Measurements from ENCODE around the gene PALLD.
"Not testable (repeated sequence)": the region's sequence is repeated elsewhere in the genome, so short reads cannot be mapped to it uniquely, and the experiment has no call there.

The PALLD gene

DNA sequence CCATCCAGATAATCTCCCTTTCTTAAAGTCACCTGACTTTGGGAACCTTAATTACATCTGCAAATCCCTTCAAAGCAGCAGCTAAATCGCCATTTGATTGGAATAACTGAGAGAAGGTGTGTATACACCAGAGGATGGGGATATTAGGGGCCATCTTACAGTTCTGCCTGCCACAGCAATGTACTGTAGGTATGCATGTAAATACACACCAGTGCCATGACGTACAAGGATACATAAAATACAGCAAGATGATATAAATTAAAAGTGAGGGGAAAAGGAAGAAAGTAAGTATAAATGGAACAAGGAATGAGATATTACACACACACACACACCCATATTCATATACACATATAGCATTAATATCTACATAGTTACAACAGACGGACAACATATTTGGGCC lies 432.0 kb downstream of the PALLD start:
- no peak for DNase-seq

DNA sequence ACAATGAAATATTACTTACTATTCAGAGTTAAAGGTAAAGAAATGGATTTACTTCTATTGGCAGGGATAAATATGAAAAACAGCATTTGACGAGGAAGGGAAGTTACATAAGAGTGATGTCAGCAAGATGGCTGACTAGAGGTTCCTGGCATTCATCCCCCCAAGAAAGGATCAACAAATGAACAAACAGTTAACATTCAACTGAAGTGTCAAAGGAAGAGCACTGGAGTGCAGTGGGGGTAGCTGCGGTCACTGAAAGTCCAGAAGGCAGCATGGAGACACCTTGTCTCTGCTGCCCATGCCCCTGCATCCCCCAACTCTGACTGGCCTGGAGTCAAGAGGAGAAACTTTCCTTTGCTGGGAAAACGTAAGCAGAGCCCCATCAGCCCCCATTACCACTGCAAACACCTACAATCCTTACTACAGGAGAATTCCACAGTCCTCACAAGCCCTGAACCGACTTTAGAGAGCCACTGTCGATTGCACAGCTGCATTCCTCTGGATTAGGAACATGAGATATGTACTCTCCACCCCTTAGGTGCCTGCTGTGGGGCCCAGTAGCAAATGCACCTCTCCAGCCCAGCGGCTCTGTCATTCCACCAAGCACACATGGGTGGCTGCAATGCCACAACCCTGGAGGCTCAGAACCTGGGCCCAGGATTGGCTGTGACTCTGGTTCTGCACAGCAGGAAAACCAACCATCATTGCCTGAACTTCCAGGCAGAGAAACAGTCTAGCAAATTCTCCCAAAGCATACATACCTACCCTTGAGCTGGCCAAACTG lies 433.8 kb downstream of the PALLD start:
- DNase-seq: no peak

DNA sequence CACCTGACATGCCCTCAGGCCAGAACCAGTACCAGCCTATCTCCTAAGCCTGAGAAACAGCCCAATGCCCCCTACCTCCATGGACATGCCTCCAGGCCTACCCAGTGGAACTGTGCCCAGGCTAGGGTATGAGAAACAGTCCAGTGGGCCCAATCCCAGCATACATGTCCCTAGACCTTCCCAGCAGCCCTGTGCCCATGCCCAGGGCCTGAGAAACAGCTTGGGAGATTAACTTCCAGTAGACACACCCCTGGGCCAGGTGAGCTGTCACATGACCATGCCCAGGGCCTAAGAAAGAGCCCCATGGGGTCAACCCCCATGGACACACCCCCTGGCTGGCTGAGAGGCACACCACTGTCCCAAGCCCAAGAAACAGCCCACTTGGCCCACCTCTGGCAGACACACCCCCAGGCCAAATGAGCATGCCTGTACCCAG lies 434.4 kb downstream of the PALLD start:
- DNase-seq: no peak

DNA sequence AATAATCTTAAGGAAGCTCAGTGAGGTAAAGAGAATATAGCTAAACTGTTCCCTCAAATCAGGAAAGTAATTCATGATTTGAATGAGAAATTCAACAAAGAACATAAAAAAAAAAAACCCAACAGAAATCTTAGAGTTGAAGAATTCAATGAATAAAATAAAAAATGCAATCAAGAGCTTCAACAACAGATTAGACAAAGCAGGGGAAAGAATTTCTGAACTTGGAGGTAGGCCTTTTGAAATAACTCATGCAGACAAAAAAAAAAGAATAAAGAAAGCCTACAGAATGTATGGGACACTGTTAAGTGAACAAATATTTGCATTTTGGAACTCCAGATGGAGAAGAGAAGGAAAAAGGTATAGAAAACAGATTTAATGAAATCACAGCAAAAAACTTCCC lies 435.3 kb downstream of the PALLD start:
- no peak for DNase-seq

DNA sequence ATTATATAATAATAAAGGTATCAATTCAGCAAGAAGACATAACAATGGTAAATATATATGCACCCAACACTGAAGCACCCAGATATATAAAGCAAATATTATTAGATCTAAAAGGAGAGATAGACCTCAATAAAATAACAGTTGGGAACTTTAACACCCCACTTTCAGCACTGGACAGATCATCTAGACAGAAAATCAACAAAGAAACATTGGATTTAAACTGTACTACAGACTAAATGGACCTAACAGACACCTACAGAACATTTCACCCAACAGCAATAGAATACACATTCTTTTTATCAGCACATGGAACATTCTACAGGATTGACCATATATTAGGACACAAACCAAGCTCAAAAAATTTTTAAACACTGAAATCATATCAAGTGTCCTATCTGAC lies 436.6 kb downstream of the PALLD start:
- no peak for DNase-seq

DNA sequence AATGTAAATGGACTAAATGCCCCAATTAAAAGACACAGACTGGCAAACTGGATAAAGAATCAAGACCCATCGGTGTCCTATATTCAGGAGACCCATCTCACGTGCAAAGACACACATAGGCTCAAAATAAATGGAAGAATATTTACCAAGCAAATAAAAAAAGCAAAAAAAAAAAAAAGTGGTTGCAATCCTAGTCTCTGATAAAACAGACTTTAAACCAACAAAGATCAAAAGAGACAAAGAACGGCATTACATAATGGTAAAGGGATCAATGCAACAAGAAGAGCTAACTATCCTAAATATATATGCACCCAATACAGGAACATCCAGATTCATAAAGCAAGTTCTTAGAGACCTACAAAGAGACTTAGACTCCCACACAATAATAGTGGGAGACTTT lies 440.6 kb downstream of the PALLD start:
- DNase-seq: not testable (repeated sequence)

DNA sequence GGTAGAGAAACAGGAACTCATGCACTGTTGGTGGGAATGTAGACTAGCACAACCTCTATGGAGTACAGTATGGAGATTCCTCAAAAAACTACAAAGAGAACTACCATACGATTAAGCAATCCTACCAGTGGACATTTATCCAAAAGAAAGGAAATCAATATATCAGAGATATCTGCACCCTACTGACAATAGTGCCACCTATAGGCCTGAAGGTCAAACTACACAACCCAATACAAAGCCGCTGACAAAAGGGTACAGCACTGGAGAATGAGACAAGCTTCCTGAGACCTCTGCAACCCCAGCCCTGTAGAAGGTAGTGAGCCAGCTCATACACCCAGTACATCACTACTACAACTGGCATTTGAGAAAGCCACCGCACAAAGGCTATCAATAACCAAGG lies 446.1 kb downstream of the PALLD start:
- no peak for DNase-seq

DNA sequence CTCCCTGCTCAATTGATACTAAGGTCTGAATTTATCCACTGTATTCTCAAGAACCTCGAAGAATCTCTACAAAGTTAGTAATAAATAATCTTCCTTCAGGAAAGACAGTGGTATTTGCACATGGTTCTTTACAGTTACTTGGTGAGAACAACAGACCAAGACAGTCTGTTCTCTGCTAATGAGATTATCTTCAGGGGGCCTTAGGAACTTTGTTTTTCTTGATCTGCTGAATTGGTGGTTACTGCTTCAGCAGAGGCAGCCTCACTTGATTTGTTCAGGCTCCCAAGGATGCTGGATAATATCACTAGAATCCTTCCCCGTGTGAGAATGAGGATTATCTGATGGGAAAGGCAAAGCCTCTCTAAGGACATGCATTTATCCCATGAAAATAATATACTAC lies 448.4 kb downstream of the PALLD start:
- no peak for DNase-seq

DNA sequence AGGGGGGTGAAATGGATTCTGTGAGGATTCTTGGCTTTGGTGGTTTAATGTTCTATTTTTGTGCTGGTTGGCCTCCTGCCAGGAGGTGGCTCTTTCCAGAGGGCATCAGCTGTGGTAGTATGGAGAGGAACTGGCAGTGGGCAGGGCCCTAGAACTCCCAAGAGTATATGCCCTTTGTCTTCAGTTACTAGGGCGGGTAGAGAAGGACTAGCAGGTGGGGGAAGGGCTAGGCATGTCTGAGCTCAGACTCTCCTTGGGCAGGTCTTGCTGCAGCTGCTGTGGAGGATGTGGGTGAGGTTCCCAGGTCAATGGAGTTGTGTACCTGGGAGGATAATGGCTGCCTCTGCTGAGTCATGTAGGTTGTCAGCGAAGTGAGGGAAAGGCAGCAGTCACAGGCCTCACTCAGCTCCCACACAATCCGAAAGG lies 456.0 kb downstream of the PALLD start:
- DNase-seq: not testable (repeated sequence)

DNA sequence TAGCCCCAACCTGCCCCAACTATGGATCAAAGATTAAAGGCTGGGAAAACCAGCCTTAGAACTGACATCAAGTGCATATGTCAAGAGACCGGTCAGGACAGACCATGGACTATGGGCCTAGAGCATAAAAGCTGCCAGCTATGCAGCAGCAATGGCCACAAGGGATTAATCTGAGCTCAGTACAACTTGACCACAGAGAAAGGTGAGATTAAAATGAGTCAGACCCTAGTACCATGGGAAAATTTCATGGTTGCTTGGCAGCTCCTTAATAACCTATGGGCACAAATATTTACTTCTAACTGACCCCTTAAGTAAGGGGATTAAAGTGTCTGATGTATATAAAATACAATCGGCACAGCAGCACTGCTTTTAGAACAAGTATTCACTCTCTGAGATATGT lies 458.8 kb downstream of the PALLD start:
- no peak for DNase-seq

DNA sequence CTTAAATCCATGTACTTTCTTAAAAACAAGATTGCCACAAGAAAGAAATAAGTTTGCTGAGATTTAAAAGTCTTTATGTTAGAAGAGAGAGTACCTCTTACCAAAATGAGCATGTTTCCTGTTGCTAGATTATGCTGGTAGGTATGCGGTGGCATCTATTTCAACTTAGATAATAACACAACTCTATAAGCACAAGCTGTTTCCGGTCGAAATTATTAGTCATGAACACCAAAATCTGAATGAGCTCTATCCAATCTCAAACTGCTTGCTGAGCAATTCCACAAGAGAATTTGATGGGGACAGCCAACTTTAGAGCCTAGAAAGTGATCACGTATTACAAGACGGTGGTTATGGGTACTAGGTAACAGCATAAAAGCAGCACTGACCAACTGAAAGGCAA lies 463.9 kb downstream of the PALLD start:
- no peak for DNase-seq

DNA sequence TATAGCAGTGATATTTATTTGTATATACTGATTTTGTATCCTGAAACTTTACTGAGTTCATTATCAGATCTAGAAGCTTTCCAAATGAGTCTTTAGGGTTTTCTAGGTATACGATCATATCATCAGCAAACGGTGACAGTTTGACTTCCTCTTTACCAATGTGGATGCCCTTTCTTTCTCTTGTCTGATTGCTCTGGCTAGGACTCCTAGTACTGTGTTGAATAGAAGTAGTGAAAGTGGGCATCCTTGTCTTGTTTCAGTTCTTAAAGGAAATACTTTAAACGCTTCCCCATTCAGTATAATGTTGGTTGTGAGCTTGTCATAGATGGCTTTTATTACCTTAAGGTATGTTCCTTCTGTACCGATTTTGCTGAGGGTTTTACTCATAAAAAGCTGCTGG lies 475.7 kb downstream of the PALLD start:
- no peak for DNase-seq
